ENCODE data around the gene KSR2. TPM values are rescaled to one million over a fixed set of nuclear protein-coding genes. Genes with fewer than 3 reads are reported as not detected.

Gene KSR2
- total RNA-seq, 1 experiment from 2014 or later = 1.3 TPM

DNA sequence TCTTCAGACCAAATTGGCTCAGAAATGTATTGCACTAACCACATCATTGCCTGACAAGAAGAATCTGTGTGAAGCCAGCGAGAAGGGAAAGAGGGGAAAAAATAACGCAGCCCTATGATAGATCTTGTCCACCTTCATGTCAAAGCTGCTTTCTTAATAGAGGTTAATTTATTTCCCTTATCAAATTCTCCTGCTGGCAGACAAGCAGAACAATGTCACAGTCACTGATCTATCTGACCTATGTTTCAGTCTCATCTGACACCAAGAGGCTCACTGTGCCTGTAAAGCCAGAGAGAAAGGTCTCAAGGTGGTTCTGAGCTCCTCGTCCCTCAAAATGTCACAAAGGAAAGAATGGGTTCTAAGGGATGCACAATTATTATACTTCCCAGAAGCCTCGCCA is 417.1 kb downstream of the KSR2 start:
- Histone ChIP-seq H3T11ph (ENCODE audit: low read length) (no peak overlapping the region), H4K8ac (replicated peaks; ENCODE audit: insufficient read length, low read depth, low read length) (no peak overlapping the region), H3K9me3 (ENCODE audit: control insufficient read depth, low read depth, low read length) (no peaks in the 10 kb centered on the region), H2BK20ac (ENCODE audit: low read depth, low read length, poor library complexity, severe bottlenecking) (no peak overlapping the region), H2BK120ac (ENCODE audit: low read depth, low read length, poor library complexity, severe bottlenecking) (no peak overlapping the region), H3K27me3 (ENCODE audit: insufficient read depth, low read length) (no peaks in the 10 kb centered on the region), H2BK12ac (ENCODE audit: insufficient read length, low read depth, low read length) (no peak overlapping the region), H3K23me2 (ENCODE audit: insufficient read length, low read depth, low read length, poor library complexity, severe bottlenecking) (no peaks in the 10 kb centered on the region), H4K20me1 (ENCODE audit: control insufficient read depth, insufficient read depth, insufficient read length) (no peaks in the 10 kb centered on the region), H3K79me2 (ENCODE audit: insufficient read depth, low read length) (no peaks in the 10 kb centered on the region), H4K5ac (ENCODE audit: insufficient read length, low read depth, low read length) (no peak overlapping the region), H4K91ac (ENCODE audit: insufficient read length, low read depth, low read length) (no peak overlapping the region), H2AFZ (ENCODE audit: low read length) (no peak overlapping the region), H2AK5ac (ENCODE audit: insufficient read length, low read length) (no peak overlapping the region), H3K56ac (ENCODE audit: insufficient read length, low read depth, low read length) (no peak overlapping the region), H3K14ac (ENCODE audit: insufficient read depth, low read length) (no peak overlapping the region), H2BK15ac (ENCODE audit: low read depth, low read length) (no peak overlapping the region), H3K4ac (ENCODE audit: low read depth, low read length) (no peak overlapping the region), H3K9ac (ENCODE audit: extremely low read depth, insufficient read length, low read length) (no peak overlapping the region), H2BK5ac (ENCODE audit: insufficient read length, low read length) (no peak overlapping the region), H3K79me1 (ENCODE audit: insufficient read depth, low read depth, low read length, poor library complexity, severe bottlenecking) (no peaks in the 10 kb centered on the region), H3K4me2 (ENCODE audit: insufficient read depth, insufficient read length, low read length) (no peak overlapping the region), H3K18ac (ENCODE audit: insufficient read length, low read depth, low read length) (no peak overlapping the region), H3K23ac (ENCODE audit: insufficient read length, low read depth, low read length) (no peak overlapping the region), H3K4me1 (ENCODE audit: insufficient read depth, low read length) (no peaks in the 10 kb centered on the region; the same call in 1 of the 2 replicates), H3K27ac (ENCODE audit: insufficient read length, low read depth, low read length) (no peak overlapping the region)
- no CpG with 5 or more reads among the region's 4 CpGs for WGBS (ENCODE audit: extremely low coverage, insufficient read length, low lambda C conversion rate)
- Mint-ChIP-seq H3K27ac (no peak overlapping the region), H3K36me3 (ENCODE audit: insufficient read depth in 1 of 3, low read depth in 3 of 3) (no peaks in the 10 kb centered on the region), H3K9me3 (peaks cover 0 to 3% of the 10 kb centered on the region in 2 experiments; a peak in 1 of 5 replicates), H3K27me3 (ENCODE audit: low read depth) (peaks cover 1% of the 10 kb centered on the region), H3K4me1 (no peaks in the 10 kb centered on the region), H3K4me3 (no peak overlapping the region)
- DNase-seq = no peak
- TF ChIP-seq, protein P1, sequence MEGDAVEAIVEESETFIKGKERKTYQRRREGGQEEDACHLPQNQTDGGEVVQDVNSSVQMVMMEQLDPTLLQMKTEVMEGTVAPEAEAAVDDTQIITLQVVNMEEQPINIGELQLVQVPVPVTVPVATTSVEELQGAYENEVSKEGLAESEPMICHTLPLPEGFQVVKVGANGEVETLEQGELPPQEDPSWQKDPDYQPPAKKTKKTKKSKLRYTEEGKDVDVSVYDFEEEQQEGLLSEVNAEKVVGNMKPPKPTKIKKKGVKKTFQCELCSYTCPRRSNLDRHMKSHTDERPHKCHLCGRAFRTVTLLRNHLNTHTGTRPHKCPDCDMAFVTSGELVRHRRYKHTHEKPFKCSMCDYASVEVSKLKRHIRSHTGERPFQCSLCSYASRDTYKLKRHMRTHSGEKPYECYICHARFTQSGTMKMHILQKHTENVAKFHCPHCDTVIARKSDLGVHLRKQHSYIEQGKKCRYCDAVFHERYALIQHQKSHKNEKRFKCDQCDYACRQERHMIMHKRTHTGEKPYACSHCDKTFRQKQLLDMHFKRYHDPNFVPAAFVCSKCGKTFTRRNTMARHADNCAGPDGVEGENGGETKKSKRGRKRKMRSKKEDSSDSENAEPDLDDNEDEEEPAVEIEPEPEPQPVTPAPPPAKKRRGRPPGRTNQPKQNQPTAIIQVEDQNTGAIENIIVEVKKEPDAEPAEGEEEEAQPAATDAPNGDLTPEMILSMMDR (conservative IDR thresholded peaks at IDR 0.05) = no peak

Measured in H9 (cell line).